Measurements from ENCODE around the gene CDK5RAP3.

GRCh38 chr17:47959825-47960655, 10.9 kb upstream of the CDK5RAP3 start:
- no peak for TF ChIP-seq POLR2A (IDR thresholded peaks at IDR 0.05)
- no peak for TF ChIP-seq CTCF (IDR thresholded peaks at IDR 0.05)

Measured in lower leg skin (tissue), 3 donors.